ENCODE results near the gene TRIM26. TPM values are rescaled to one million over a fixed set of nuclear protein-coding genes. Genes with fewer than 3 reads are reported as not detected.

The TRIM26 gene
- total RNA-seq, 1 donor, result 32.4 TPM

DNA sequence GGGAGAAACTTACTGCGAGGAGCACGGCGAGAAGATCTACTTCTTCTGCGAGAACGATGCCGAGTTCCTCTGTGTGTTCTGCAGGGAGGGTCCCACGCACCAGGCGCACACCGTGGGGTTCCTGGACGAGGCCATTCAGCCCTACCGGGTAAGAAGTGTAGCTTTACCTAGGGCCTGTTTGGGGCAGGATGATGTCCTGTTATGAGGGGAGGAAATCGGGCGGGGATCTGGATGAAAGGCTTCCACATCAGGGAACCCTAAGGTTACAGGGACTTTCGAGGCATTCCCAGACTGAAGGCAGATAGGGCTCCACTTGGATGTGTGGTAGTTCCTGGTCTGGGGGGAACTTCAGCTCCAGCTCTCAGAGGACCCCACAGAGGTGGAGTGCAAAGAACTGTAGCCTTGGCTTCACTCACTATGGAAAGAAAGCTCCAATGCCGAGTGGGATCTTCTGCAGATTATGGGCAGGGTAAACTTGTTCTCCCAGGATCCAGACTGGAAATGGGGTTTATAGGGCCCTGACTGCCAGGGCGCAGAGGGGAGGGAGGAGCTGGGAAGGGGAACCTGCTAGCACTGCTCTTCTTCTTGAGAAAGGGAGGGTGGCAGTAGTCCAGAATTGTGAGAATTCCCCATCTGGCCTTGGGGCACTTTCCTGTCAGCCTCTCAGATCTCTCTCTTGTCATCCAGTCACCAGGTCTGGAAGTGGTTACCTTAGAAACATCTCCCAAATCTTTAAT lies 49.1 kb downstream of the TRIM26 start:
- H3K4me3 ChIP-seq (ENCODE audit: low read depth, low read length), result no peak overlapping the region
- DNase-seq (ENCODE audit: low read depth), result no peak
- TF ChIP-seq, protein P1, sequence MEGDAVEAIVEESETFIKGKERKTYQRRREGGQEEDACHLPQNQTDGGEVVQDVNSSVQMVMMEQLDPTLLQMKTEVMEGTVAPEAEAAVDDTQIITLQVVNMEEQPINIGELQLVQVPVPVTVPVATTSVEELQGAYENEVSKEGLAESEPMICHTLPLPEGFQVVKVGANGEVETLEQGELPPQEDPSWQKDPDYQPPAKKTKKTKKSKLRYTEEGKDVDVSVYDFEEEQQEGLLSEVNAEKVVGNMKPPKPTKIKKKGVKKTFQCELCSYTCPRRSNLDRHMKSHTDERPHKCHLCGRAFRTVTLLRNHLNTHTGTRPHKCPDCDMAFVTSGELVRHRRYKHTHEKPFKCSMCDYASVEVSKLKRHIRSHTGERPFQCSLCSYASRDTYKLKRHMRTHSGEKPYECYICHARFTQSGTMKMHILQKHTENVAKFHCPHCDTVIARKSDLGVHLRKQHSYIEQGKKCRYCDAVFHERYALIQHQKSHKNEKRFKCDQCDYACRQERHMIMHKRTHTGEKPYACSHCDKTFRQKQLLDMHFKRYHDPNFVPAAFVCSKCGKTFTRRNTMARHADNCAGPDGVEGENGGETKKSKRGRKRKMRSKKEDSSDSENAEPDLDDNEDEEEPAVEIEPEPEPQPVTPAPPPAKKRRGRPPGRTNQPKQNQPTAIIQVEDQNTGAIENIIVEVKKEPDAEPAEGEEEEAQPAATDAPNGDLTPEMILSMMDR (IDR thresholded peaks at IDR 0.05; ENCODE audit: insufficient read depth, low read length), result no peak

DNA sequence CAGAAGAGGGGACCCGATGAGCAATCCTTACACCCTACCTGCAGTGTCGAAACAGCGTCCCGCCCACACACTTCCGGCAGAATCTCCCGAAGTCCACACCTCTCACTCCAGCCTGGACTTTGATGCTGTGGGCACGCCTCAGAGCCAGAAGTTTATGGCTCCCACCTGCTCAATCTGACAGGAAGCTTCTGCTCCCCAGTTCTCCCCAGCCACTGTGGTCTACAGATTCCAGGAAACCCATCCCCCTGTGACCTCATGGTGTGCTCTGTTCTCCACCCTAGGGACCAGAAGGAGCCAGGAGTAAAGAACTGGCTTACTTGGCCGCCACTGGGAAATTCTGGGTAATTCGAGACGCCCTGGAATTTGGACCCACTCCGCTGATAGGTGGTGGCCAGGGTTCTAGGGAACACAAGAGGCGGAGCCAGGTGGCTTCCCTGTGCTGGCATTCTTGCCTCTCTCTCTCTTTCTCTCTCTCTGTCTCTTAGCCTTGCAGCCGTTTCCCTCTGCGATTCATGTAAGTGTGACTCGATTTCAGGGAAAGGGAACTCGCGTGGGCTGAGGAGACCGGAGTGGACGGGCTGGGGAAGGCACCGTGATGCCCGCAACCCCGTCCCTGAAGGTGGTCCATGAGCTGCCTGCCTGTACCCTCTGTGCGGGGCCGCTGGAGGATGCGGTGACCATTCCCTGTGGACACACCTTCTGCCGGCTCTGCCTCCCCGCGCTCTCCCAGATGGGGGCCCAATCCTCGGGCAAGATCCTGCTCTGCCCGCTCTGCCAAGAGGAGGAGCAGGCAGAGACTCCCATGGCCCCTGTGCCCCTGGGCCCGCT lies 49.9 kb downstream of the TRIM26 start, which contains the start of gene TRIM15:
Gene TRIM15, plus strand, starts transcription at position 457 of the 828 bp plus-strand sequence. Its CDS starts 139 bp downstream, at position 596.
- H3K4me3 ChIP-seq (ENCODE audit: low read depth, low read length), result no peak within 1 kb of the TSS
- TF ChIP-seq, protein P1 (IDR thresholded peaks at IDR 0.05; ENCODE audit: insufficient read depth, low read length), result no peak
- no peak for DNase-seq (ENCODE audit: low read depth)

DNA sequence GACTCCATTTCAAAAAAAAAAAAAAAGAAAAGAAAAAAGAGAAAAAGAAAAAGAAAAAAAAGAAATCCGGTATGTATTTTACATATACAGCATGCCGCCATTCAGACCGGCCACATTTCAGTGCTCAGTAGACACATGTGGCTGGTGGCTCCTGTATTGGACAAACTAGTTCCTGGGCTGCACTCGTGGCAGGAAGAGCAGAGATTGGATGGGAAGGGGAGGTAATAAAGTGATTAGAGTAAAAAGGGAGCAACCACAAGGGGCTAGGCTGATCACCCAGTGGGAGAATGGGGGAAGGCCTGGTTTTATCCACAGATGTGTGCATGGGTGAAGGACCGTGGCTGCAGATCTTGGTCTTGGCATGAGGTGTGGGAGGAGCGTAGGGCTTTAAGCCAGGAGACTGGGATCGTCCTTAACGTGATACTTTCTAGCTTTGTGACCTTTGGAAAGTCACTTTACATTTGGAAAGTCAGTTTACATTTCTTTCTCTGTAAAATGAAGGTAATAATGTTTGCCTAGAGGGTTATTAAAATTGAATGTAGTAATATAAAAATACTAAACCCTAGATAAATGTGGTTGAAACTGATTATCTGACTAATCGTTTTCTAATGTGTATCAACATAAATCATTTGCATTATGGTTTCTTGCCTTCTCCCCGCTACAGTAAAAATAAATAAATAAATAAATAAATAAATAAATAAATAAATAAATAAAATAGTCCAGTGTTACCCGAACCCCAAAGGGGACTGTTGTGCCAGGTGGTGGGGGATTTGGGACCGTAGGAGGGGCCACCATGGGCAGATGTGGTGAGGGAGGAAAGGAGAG lies 50.7 kb downstream of the TRIM26 start:
- no peak overlapping the region for H3K4me3 ChIP-seq (ENCODE audit: low read depth, low read length)
- TF ChIP-seq, protein P1 (IDR thresholded peaks at IDR 0.05; ENCODE audit: insufficient read depth, low read length), result no peak
- no peak for DNase-seq (ENCODE audit: low read depth)

DNA sequence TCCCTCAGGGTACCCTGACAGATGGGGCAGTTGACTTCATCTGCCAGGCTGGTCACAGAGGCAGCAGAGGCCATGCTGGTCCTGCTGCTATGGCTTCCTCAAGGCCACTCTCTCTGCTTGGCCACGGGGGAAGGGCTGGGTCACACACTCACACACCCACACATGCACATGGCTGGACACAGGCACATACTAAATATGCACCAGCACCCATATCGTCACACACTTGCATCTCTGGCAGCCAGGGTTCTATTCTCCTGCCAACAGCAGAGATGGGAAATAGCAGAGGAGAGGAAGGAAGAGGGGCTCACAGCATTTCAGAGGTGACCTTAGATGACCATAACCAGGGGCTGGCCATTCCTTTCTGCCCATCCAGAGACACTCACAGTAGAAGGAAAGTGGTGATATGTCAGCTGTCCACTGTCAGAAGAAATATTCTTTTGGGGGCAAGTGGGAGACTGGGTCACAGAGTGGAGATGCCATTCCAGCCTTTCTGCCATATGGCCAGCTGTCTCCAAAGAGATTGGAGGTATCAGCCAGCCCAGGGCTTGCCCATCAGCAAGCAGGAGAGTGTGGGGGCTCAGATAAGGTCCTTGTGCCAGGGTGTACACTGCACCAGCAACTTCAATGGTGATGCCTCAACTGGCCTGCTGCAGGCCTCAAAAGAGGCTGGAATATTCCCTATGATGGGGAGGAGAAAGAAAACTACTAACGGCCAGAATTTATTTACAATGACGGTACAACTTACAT lies 52.2 kb downstream of the TRIM26 start, which contains the start of gene TRIM10:
Gene TRIM10, minus strand, starts transcription at position 427 of the 747 bp plus-strand sequence. Its CDS starts 353 bp downstream, at position 74.
- no peak for DNase-seq (ENCODE audit: low read depth)
- no peak within 1 kb of the TSS for H3K4me3 ChIP-seq (ENCODE audit: low read depth, low read length)
- TF ChIP-seq, protein P1 (IDR thresholded peaks at IDR 0.05; ENCODE audit: insufficient read depth, low read length), result no peak

DNA sequence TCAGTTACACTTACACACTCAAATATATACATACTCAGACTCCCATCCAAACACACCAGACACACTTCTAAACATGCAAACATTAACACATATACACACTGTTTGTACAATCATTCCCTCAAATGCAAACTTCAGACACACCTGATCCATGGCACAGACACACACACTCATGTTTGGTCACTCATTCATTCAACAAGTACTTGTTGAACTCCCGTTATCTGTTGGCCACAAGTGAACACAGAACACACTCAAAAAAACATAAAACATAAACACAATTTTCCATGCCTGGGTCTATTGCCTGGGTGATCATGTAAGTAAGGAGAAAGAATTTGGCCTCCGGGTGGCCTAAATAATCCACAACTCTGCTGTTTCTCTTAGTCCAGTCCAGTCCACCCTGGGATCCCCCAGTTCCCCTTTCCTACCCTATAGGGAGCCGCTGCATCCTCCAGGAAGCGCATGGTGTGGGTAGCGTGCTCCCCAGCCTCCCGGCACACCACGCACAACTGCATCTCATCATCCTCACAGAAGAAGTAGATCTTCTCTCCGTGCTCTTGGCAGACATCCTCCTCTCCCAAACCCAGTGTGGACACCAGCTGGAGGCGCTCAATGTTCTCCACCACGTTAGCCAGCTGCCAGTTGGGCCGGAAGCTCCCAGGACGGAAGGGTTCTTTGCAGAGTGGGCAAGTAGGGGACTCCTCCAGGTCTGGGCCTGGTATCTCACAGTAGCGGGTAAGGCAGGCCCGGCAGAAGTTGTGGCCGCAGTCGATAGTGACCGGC lies 53.0 kb downstream of the TRIM26 start:
- no peak overlapping the region for H3K4me3 ChIP-seq (ENCODE audit: low read depth, low read length)
- TF ChIP-seq, protein P1 (IDR thresholded peaks at IDR 0.05; ENCODE audit: insufficient read depth, low read length), result no peak
- no peak for DNase-seq (ENCODE audit: low read depth)

Measured in fibroblast of the aortic adventitia (primary cell).